ACC112 (cell line): Measurements from ENCODE around the gene CAPZA1.

Experiments
- H2AFZ ChIP-seq: fragments of 200-600 bp; sonication (generic); one replicate; pipeline ENCODE4 v1.6.0; 2017; ENCODE audit warnings: antibody characterized with exemption, low read length; ENCODE audit not compliant: unreplicated experiment
- H3K27ac ChIP-seq: fragments of 200-600 bp; sonication (generic); 2 replicates; pipeline ENCODE4 v1.5.1; 2014; ENCODE audit warnings: low read depth, mild to moderate bottlenecking, antibody characterized with exemption, low read length, moderate library complexity
- H3K27me3 ChIP-seq: fragments of 200-600 bp; sonication (generic); 2 replicates; pipeline ENCODE4 v1.6.1; 2014; ENCODE audit warnings: mild to moderate bottlenecking, antibody characterized with exemption, low read length, moderate library complexity, mixed read lengths; ENCODE audit not compliant: insufficient read depth
- H3K36me3 ChIP-seq: fragments of 200-600 bp; sonication (generic); 2 replicates; pipeline ENCODE4 v1.6.1; 2016; ENCODE audit warnings: mild to moderate bottlenecking, antibody characterized with exemption, low read length, moderate library complexity, mixed read lengths; ENCODE audit not compliant: insufficient read depth
- H3K4me1 ChIP-seq: fragments of 200-600 bp; sonication (generic); one replicate; pipeline ENCODE4 v1.6.1; 2016; ENCODE audit warnings: low read length, mixed read lengths; ENCODE audit not compliant: insufficient read depth, unreplicated experiment, control insufficient read depth
- H3K4me3 ChIP-seq: fragments of 200-600 bp; sonication (generic); 2 replicates; pipeline ENCODE4 v1.5.1; 2014; ENCODE audit warnings: mild to moderate bottlenecking, low read depth, low read length
- H3K79me2 ChIP-seq: fragments of 200-600 bp; sonication (generic); one replicate; pipeline ENCODE4 v1.6.0; 2016; ENCODE audit warnings: low read length; ENCODE audit not compliant: control insufficient read depth, unreplicated experiment, insufficient read depth

CAPZA1 gene

GRCh38 chr1:112710586-112710985 is 91.0 kb downstream of the CAPZA1 start:
- no peak overlapping the region for H2AFZ ChIP-seq
- H3K4me1 ChIP-seq, result peaks cover 8% of the 10 kb centered on the region
- H3K36me3 ChIP-seq, result no peaks in the 10 kb centered on the region
- peaks cover 17% of the 10 kb centered on the region for H3K79me2 ChIP-seq
- no peak overlapping the region for H3K4me3 ChIP-seq
- no peak overlapping the region for H3K27ac ChIP-seq
- H3K27me3 ChIP-seq, result no peaks in the 10 kb centered on the region

GRCh38 chr1:112711041-112711440 is 91.4 kb downstream of the CAPZA1 start:
- H3K4me3 ChIP-seq, result no peak overlapping the region
- peaks cover 8% of the 10 kb centered on the region for H3K4me1 ChIP-seq

GRCh38 chr1:112711670-112712069 is 92.0 kb downstream of the CAPZA1 start:
- H2AFZ ChIP-seq, result no peak overlapping the region
- H3K27me3 ChIP-seq, result no peaks in the 10 kb centered on the region
- no peak overlapping the region for H3K4me3 ChIP-seq

More at GRCh38 chr1:112711041-112711440, 91.4 kb downstream of the CAPZA1 start:
- Histone ChIP-seq H3K79me2 (peaks cover 12% of the 10 kb centered on the region), H3K27ac (no peak overlapping the region), H3K36me3 (no peaks in the 10 kb centered on the region), H2AFZ (no peak overlapping the region), H3K27me3 (no peaks in the 10 kb centered on the region)

GRCh38 chr1:112712191-112712590 is 92.6 kb downstream of the CAPZA1 start:
- Histone ChIP-seq H3K4me3 (no peak overlapping the region), H3K27me3 (no peaks in the 10 kb centered on the region), H3K4me1 (peaks cover 8% of the 10 kb centered on the region), H3K36me3 (no peaks in the 10 kb centered on the region), H3K27ac (no peak overlapping the region), H2AFZ (no peak overlapping the region), H3K79me2 (peaks cover under 1% of the 10 kb centered on the region)

More at GRCh38 chr1:112711670-112712069, 92.0 kb downstream of the CAPZA1 start:
- Histone ChIP-seq H3K36me3 (no peaks in the 10 kb centered on the region), H3K27ac (no peak overlapping the region), H3K79me2 (peaks cover 6% of the 10 kb centered on the region), H3K4me1 (peaks cover 8% of the 10 kb centered on the region)

DNA sequence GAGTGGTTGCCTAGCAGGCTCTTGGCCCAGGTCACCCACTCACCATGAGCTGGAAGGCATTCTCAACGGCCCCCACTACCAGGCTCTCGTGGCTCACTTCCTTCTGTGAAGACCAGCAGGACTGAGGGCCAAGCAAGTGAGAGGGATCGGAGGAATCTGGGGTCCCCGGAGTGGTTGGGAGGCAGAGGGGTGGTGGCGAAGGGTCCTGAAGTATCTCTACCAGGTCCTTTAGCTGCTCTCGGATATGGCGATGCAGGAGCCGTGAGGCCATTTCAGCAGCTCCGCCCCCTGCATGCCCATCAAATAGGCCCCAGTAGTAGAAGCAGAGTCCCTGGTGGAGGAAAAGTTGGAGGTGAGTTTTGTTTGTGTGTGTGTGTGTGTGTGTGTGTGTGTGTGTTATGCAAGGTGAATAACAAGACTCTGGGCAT is 93.1 kb downstream of the CAPZA1 start:
- Histone ChIP-seq H3K79me2 (no peaks in the 10 kb centered on the region), H3K4me3 (no peak overlapping the region)

DNA sequence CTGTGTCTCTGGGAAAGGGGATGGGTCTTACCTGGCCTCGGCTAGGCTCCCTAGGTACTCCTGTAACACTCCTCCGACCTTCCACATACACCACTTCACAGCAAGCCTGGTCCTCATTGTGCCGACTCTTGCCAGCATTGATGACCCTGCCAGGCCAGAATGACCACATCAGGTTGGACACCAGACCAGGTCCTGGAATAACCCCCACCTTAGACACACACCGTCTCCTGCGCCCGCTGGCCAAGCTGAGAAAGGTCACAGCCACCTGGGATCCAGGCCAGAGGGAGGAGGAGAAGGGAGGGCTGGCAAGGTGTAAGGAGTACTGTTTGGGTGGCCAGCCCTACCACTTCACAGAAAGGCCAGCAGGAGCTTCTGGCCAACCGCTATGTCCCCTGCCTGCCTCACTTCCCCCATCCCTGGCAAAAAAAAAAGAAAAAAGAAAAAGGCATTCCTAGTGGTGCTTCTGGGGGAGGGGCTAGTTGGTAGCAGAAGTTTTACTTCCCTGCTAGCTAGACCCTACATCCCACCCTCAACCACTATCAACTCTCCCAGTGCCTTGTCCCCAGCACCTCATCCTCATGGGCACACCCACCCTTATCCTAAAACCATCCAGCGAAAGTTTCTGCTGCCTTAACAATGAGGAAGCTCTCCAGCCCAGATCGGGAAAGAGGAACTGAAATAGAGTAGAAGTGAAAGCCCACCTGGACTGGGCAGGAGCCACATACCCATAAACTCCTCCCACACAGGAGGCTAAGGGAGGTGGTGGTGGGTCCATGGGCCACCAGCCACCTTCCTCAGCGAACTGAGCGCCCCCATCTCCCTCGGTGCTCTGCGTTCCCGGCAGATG is 94.1 kb downstream of the CAPZA1 start:
- H2AFZ ChIP-seq, result peak overlapping the region; percentile 15

More for the DNA sequence above, 93.1 kb downstream of the CAPZA1 start:
- H3K27me3 ChIP-seq, result no peaks in the 10 kb centered on the region
- H3K36me3 ChIP-seq, result no peaks in the 10 kb centered on the region
- no peak overlapping the region for H2AFZ ChIP-seq
- no peak overlapping the region for H3K27ac ChIP-seq
- peaks cover 5% of the 10 kb centered on the region for H3K4me1 ChIP-seq

GRCh38 chr1:112714313-112715263 is 95.0 kb downstream of the CAPZA1 start:
- no peaks in the 10 kb centered on the region for H3K79me2 ChIP-seq
- H3K4me1 ChIP-seq, result no peaks in the 10 kb centered on the region
- H3K27me3 ChIP-seq, result peaks cover 3% of the 10 kb centered on the region; the same call in 1 of the 2 replicates
- H3K4me3 ChIP-seq, result peak overlapping the region; percentile 88
- peak overlapping the region; percentile 15 for H2AFZ ChIP-seq
- H3K36me3 ChIP-seq, result no peaks in the 10 kb centered on the region
- H3K27ac ChIP-seq, result no peak overlapping the region

More for the DNA sequence above, 94.1 kb downstream of the CAPZA1 start:
- Histone ChIP-seq H3K79me2 (no peaks in the 10 kb centered on the region), H3K36me3 (no peaks in the 10 kb centered on the region), H3K4me3 (peak overlapping the region; percentile 88), H3K27me3 (no peaks in the 10 kb centered on the region), H3K27ac (no peak overlapping the region), H3K4me1 (no peaks in the 10 kb centered on the region)

GRCh38 chr1:112715264-112716053 is 95.8 kb downstream of the CAPZA1 start, which contains the start of gene PPM1J:
TSS of gene PPM1J (minus strand) at chr1:112715332. CDS start at chr1:112715301, 31 bp downstream.
- Histone ChIP-seq H3K27me3 (peaks cover 3% of the 10 kb centered on the region; the same call in 1 of the 2 replicates), H3K4me3 (peak within 1 kb of the TSS; percentile 88), H2AFZ (peak within 1 kb of the TSS; percentile 51), H3K36me3 (no peaks in the 10 kb centered on the region), H3K79me2 (no peaks in the 10 kb centered on the region), H3K4me1 (no peaks in the 10 kb centered on the region), H3K27ac (no peak within 1 kb of the TSS)

DNA sequence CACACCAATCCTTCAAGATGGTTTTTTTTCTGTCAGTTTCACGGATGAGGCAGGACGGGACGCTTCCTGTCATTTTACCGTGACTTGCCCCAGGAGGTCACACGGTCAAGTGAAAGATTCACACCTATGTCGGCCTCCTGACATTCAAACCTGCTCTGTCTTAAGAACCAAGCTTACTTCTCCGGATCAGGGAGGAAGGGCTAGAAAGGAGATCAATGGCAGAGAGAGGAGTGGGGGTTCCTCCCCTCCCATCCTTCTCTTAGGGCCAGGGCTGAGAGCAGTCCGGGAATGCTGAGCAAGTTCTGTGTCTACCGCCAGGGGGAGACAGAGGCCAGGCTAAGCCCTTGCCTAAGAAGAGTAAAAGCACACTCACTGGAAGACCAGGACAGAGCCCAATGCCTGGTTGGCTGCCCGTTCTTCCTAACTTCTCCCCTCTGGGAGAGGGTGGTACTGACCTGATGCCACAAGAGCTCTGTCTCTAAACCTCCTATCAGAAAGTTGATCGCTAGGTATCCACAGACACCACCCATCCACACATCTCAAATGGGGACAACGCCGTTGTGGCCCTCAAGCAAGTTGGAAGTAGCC is 96.6 kb downstream of the CAPZA1 start:
- H3K79me2 ChIP-seq, result no peaks in the 10 kb centered on the region
- H3K4me1 ChIP-seq, result no peaks in the 10 kb centered on the region
- H3K36me3 ChIP-seq, result no peaks in the 10 kb centered on the region
- H2AFZ ChIP-seq, result peak overlapping the region; percentile 51
- H3K4me3 ChIP-seq, result peak overlapping the region; percentile 76
- no peak overlapping the region for H3K27ac ChIP-seq
- peaks cover 3% of the 10 kb centered on the region; the same call in 1 of the 2 replicates for H3K27me3 ChIP-seq
